ENCODE measurements around the gene CYB5B. TPM values are rescaled to one million over a fixed set of nuclear protein-coding genes. Genes with fewer than 3 reads are reported as not detected.

The CYB5B gene
- total and polyA plus RNA-seq, 2 donors (not counting 1 experiment from before 2014, with no cell fraction given) = 87.4 to 220 TPM

- TF ChIP-seq, protein P1, sequence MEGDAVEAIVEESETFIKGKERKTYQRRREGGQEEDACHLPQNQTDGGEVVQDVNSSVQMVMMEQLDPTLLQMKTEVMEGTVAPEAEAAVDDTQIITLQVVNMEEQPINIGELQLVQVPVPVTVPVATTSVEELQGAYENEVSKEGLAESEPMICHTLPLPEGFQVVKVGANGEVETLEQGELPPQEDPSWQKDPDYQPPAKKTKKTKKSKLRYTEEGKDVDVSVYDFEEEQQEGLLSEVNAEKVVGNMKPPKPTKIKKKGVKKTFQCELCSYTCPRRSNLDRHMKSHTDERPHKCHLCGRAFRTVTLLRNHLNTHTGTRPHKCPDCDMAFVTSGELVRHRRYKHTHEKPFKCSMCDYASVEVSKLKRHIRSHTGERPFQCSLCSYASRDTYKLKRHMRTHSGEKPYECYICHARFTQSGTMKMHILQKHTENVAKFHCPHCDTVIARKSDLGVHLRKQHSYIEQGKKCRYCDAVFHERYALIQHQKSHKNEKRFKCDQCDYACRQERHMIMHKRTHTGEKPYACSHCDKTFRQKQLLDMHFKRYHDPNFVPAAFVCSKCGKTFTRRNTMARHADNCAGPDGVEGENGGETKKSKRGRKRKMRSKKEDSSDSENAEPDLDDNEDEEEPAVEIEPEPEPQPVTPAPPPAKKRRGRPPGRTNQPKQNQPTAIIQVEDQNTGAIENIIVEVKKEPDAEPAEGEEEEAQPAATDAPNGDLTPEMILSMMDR (conservative IDR thresholded peaks at IDR 0.05 in 1 of 2, IDR thresholded peaks at IDR 0.05 in 1 of 2; ENCODE audit: low read depth in 1 of 2, low read length in 2 of 2) = no peak
- no peak for TF ChIP-seq EZH2 (IDR thresholded peaks at IDR 0.05; ENCODE audit: low read length, missing control alignments)
- H3K9me3 ChIP-seq (ENCODE audit: control insufficient read depth, insufficient read depth, low read depth, low read length) = no peaks in the 10 kb centered on the region
- H2AFZ ChIP-seq (ENCODE audit: low read length) = no peak overlapping the region
- no peak overlapping the region for H3K4me3 ChIP-seq (replicated peaks in 1 of 4; ENCODE audit: control extremely low read depth in 1 of 4, insufficient read depth in 1 of 4, low read depth in 3 of 4, low read length in 4 of 4)
- H3K27me3 ChIP-seq (ENCODE audit: control insufficient read depth, insufficient read depth, low read length) = no peaks in the 10 kb centered on the region
- no peak overlapping the region for H3K4me2 ChIP-seq (ENCODE audit: extremely low read depth, insufficient read depth, low read length)
- H3K36me3 ChIP-seq (ENCODE audit: control insufficient read depth, insufficient read depth, low read length) = no peaks in the 10 kb centered on the region
- no peak overlapping the region for H3K27ac ChIP-seq (ENCODE audit: insufficient read depth, low read length)
- no peak overlapping the region for H3K9ac ChIP-seq (ENCODE audit: insufficient read depth, low read length)
- no peak for DNase-seq (ENCODE audit: low read depth in 2 of 2)
- no peaks in the 10 kb centered on the region for H4K20me1 ChIP-seq (ENCODE audit: control insufficient read depth, extremely low read depth, insufficient read depth, low read length)
- H3K4me1 ChIP-seq (ENCODE audit: control insufficient read depth, extremely low read depth, insufficient read depth, low read length) = no peaks in the 10 kb centered on the region
- no peaks in the 10 kb centered on the region for H3K79me2 ChIP-seq (ENCODE audit: control insufficient read depth, insufficient read depth, low read length)
These were observed 83.8 kb downstream of the CYB5B start for GRCh38 chr16:69508033-69508755.

DNA sequence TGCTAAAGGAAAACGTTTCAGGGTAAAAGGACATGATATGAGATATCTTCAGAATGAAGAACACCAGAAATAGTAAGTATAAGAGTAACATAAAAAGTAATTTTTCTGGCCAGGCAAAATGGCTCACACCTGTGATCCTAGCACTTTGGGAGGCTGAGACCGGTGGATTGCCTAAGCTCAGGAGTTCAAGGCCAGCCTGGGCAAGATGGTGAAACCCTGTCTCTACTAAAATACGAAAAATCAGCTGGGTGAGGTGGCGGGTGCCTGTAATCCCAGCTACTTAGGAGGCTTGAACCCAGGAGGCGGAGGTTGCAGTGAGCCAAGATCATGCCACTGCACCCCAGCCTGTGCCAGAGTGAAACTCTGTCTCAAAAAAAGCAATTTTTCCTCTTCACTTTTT lies 84.7 kb downstream of the CYB5B start:
- TF ChIP-seq EZH2 (IDR thresholded peaks at IDR 0.05; ENCODE audit: low read length, missing control alignments) = no peak
- TF ChIP-seq, protein P1 (conservative IDR thresholded peaks at IDR 0.05 in 1 of 2, IDR thresholded peaks at IDR 0.05 in 1 of 2; ENCODE audit: low read depth in 1 of 2, low read length in 2 of 2) = no peak

DNA sequence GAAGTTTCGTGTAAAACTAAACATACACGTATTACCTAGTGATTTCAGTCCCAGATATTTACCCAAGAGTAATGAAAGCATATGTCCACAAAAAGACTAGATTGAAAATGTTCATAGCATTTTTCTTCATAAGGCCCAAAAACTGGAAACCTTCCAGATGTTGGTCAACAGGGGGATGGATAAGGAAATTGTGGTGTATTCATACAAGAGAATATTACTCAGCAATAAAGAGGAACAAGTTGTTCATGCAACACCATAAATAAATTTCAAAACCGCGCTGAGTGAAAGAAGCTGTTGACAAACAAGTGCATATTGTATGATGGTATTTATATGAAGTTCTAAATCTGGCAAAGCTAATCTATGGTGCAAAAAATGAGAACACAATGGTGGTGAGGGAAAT lies 87.2 kb downstream of the CYB5B start:
- no peak overlapping the region for H3K4me2 ChIP-seq (ENCODE audit: extremely low read depth, insufficient read depth, low read length)
- H3K4me3 ChIP-seq (replicated peaks in 1 of 4; ENCODE audit: control extremely low read depth in 1 of 4, insufficient read depth in 1 of 4, low read depth in 3 of 4, low read length in 4 of 4) = no peak overlapping the region
- no peaks in the 10 kb centered on the region for H3K79me2 ChIP-seq (ENCODE audit: control insufficient read depth, insufficient read depth, low read length)
- H2AFZ ChIP-seq (ENCODE audit: low read length) = no peak overlapping the region
- H4K20me1 ChIP-seq (ENCODE audit: control insufficient read depth, extremely low read depth, insufficient read depth, low read length) = no peaks in the 10 kb centered on the region
- H3K9me3 ChIP-seq (ENCODE audit: control insufficient read depth, insufficient read depth, low read depth, low read length) = no peaks in the 10 kb centered on the region
- no peaks in the 10 kb centered on the region for H3K4me1 ChIP-seq (ENCODE audit: control insufficient read depth, extremely low read depth, insufficient read depth, low read length)
- no peak overlapping the region for H3K27ac ChIP-seq (ENCODE audit: insufficient read depth, low read length)
- H3K36me3 ChIP-seq (ENCODE audit: control insufficient read depth, insufficient read depth, low read length) = no peaks in the 10 kb centered on the region
- no peaks in the 10 kb centered on the region for H3K27me3 ChIP-seq (ENCODE audit: control insufficient read depth, insufficient read depth, low read length)
- TF ChIP-seq, protein P1 (conservative IDR thresholded peaks at IDR 0.05 in 1 of 2, IDR thresholded peaks at IDR 0.05 in 1 of 2; ENCODE audit: low read depth in 1 of 2, low read length in 2 of 2) = no peak
- TF ChIP-seq EZH2 (IDR thresholded peaks at IDR 0.05; ENCODE audit: low read length, missing control alignments) = no peak
- no peak overlapping the region for H3K9ac ChIP-seq (ENCODE audit: insufficient read depth, low read length)
- no peak for DNase-seq (ENCODE audit: low read depth in 2 of 2)

More for the DNA sequence above, 84.7 kb downstream of the CYB5B start:
- no peaks in the 10 kb centered on the region for H3K36me3 ChIP-seq (ENCODE audit: control insufficient read depth, insufficient read depth, low read length)
- no peak overlapping the region for H3K27ac ChIP-seq (ENCODE audit: insufficient read depth, low read length)
- DNase-seq (ENCODE audit: low read depth in 2 of 2) = no peak
- no peaks in the 10 kb centered on the region for H3K79me2 ChIP-seq (ENCODE audit: control insufficient read depth, insufficient read depth, low read length)
- no peaks in the 10 kb centered on the region for H4K20me1 ChIP-seq (ENCODE audit: control insufficient read depth, extremely low read depth, insufficient read depth, low read length)
- H3K4me3 ChIP-seq (replicated peaks in 1 of 4; ENCODE audit: control extremely low read depth in 1 of 4, insufficient read depth in 1 of 4, low read depth in 3 of 4, low read length in 4 of 4) = no peak overlapping the region
- H3K9me3 ChIP-seq (ENCODE audit: control insufficient read depth, insufficient read depth, low read depth, low read length) = no peaks in the 10 kb centered on the region
- no peak overlapping the region for H3K4me2 ChIP-seq (ENCODE audit: extremely low read depth, insufficient read depth, low read length)
- no peaks in the 10 kb centered on the region for H3K27me3 ChIP-seq (ENCODE audit: control insufficient read depth, insufficient read depth, low read length)
- no peaks in the 10 kb centered on the region for H3K4me1 ChIP-seq (ENCODE audit: control insufficient read depth, extremely low read depth, insufficient read depth, low read length)
- no peak overlapping the region for H2AFZ ChIP-seq (ENCODE audit: low read length)
- no peak overlapping the region for H3K9ac ChIP-seq (ENCODE audit: insufficient read depth, low read length)

Data from fibroblast of lung (primary cell).